Adrenal gland (tissue), 5 donors: ENCODE measurements around the gene MDM2.

ENCODE experiments used
- POLR2A ChIP-seq, 2 donors: fragments of 450-650 bp; IDR thresholded peaks; one replicate each; pipeline ENCODE4 v1.6.1; 2017; ENCODE audit warnings: antibody characterized with exemption in 2 of 2, mild to moderate bottlenecking in 2 of 2, moderate library complexity in 1 of 2
- TF ChIP-seq, protein P1 (sequence below), 6 experiments: fragments of 450-650 bp in 4 of 6; fragments of 200-600 bp in 2 of 6; sonication (generic) in 1 of 6; IDR thresholded peaks; 1 replicate in 5 of 6; 2 replicates in 1 of 6; pipeline versions ENCODE4 v1.5.1 to v1.8.0; 2016 to 2021; ENCODE audit warnings: antibody characterized with exemption in 6 of 6, mild to moderate bottlenecking in 2 of 6, moderate library complexity in 1 of 6
- donor health status: DM: no; HTN: no; CAD: no.

DNA sequence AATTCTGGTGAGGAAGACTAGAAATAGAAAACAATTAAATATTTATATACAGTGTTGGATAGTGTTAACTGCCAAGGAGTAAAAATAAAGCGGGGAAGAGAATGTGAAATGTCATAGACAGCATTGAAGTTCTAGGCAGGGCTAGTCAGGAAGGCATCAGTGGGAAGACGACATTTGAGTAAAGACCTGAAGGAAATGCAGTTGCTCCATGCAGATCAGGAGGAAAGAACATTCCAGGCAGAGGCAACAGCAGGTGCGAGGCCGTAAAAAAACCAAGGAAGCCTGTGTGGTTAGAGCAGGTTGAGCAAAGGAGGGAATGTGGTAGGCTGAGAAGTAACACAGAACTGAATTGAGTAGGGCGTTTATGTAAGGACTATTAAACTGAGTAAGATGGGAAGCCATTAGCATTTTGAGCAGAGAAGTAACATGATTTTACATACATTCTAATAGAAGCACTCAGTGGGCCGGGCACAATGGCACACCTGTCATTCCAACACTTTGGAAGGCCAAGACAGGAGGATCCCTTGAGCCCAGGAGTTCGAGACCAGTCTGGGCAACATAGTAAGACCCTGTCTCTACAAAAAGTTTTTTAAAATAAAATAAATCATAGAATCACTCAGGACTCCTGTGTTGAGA lies 47.1 kb upstream of the MDM2 start:
- TF ChIP-seq, protein P1, sequence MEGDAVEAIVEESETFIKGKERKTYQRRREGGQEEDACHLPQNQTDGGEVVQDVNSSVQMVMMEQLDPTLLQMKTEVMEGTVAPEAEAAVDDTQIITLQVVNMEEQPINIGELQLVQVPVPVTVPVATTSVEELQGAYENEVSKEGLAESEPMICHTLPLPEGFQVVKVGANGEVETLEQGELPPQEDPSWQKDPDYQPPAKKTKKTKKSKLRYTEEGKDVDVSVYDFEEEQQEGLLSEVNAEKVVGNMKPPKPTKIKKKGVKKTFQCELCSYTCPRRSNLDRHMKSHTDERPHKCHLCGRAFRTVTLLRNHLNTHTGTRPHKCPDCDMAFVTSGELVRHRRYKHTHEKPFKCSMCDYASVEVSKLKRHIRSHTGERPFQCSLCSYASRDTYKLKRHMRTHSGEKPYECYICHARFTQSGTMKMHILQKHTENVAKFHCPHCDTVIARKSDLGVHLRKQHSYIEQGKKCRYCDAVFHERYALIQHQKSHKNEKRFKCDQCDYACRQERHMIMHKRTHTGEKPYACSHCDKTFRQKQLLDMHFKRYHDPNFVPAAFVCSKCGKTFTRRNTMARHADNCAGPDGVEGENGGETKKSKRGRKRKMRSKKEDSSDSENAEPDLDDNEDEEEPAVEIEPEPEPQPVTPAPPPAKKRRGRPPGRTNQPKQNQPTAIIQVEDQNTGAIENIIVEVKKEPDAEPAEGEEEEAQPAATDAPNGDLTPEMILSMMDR (IDR thresholded peaks at IDR 0.05) = no peak
- no peak for TF ChIP-seq POLR2A (IDR thresholded peaks at IDR 0.05)
